ENCODE results near the gene AIPL1.
"Not testable (repeated sequence)": the region's sequence is repeated elsewhere in the genome, so short reads cannot be mapped to it uniquely, and the experiment has no call there.

The AIPL1 gene

GRCh38 chr17:6435051-6435450 lies at the start of gene AIPL1:
AIPL1 (minus strand) TSS chr17:6435121; CDS start chr17:6435104, 17 bp downstream.
- H3K4me1 ChIP-seq, result peaks cover 0 to 10% (median 0%) of the 10 kb centered on the region in 10 experiments; a peak in 3 of 20 replicates
- H4K20me1 ChIP-seq, result peaks cover 0 to 5% (median 0%) of the 10 kb centered on the region in 11 experiments; a peak in 2 of 22 replicates
- no peaks in the 10 kb centered on the region for H3K36me3 ChIP-seq
- H3K4me3 ChIP-seq, result no peak within 1 kb of the TSS
- peaks cover 0 to 51% (median 0%) of the 10 kb centered on the region in 11 experiments; a peak in 6 of 22 replicates for H3K27me3 ChIP-seq
- no peak within 1 kb of the TSS for H3K4me2 ChIP-seq
- TF ChIP-seq Cebpa-rat (IDR thresholded peaks at IDR 0.05), result no peak
- H3K27ac ChIP-seq, result no peak within 1 kb of the TSS
- no peak within 1 kb of the TSS for H3K9ac ChIP-seq
- peaks cover 11 to 21% (median 14%) of the 10 kb centered on the region in 11 experiments; a peak in 21 of 22 replicates for H3K9me3 ChIP-seq (replicated peaks in 1 of 11)

- H3K4me2 ChIP-seq, result no peak overlapping the region
- H3K36me3 ChIP-seq, result no peaks in the 10 kb centered on the region
- H4K20me1 ChIP-seq, result peaks cover 0 to 6% (median 0%) of the 10 kb centered on the region in 11 experiments; a peak in 4 of 22 replicates
- peaks cover 0 to 17% (median 13%) of the 10 kb centered on the region in 10 experiments; a peak in 11 of 20 replicates for H3K4me1 ChIP-seq
- peaks cover 0 to 7% (median 0%) of the 10 kb centered on the region in 11 experiments; a peak in 2 of 22 replicates for H3K27me3 ChIP-seq
- no peak overlapping the region for H3K9ac ChIP-seq
- no peak overlapping the region for H3K4me3 ChIP-seq
- no peaks in the 10 kb centered on the region for H3K9me3 ChIP-seq (replicated peaks in 1 of 11)
- no peak overlapping the region for H3K27ac ChIP-seq
- TF ChIP-seq Cebpa-rat (IDR thresholded peaks at IDR 0.05), result no peak
These were observed 48.6 kb upstream of the AIPL1 start for GRCh38 chr17:6483507-6483906.

- peaks cover 0 to 10% (median 7%) of the 10 kb centered on the region in 10 experiments; a peak in 8 of 20 replicates for H3K4me1 ChIP-seq
- not testable (repeated sequence) for H3K27ac ChIP-seq, H3K4me2 ChIP-seq
These were observed 47.9 kb upstream of the AIPL1 start for GRCh38 chr17:6482796-6483195.

GRCh38 chr17:6482105-6482455 lies 47.2 kb upstream of the AIPL1 start:
- no peak for TF ChIP-seq Cebpa-rat (IDR thresholded peaks at IDR 0.05)
- Histone ChIP-seq H3K4me1 (peaks cover 0 to 6% (median under 1%) of the 10 kb centered on the region in 10 experiments; a peak in 5 of 20 replicates), H3K9me3 (replicated peaks in 1 of 11) (no peaks in the 10 kb centered on the region), H4K20me1 (peaks cover 0 to 6% (median 0%) of the 10 kb centered on the region in 11 experiments; a peak in 4 of 22 replicates), H3K4me3 (no peak overlapping the region), H3K27me3 (peaks cover 0 to 7% (median 0%) of the 10 kb centered on the region in 11 experiments; a peak in 2 of 22 replicates), H3K27ac (no peak overlapping the region), H3K4me2 (no peak overlapping the region), H3K36me3 (no peaks in the 10 kb centered on the region), H3K9ac (no peak overlapping the region)

More at GRCh38 chr17:6482796-6483195, 47.9 kb upstream of the AIPL1 start:
- H3K36me3 ChIP-seq; H3K9me3 ChIP-seq (replicated peaks in 1 of 11); H4K20me1 ChIP-seq; H3K9ac ChIP-seq; H3K27me3 ChIP-seq; H3K4me3 ChIP-seq: not testable (repeated sequence)

- H3K4me1 ChIP-seq, result peaks cover 0 to 9% (median 0%) of the 10 kb centered on the region in 10 experiments; a peak in 5 of 20 replicates
- peaks cover 0 to 7% (median 0%) of the 10 kb centered on the region in 11 experiments; a peak in 1 of 22 replicates for H3K27me3 ChIP-seq
- no peak for TF ChIP-seq Cebpa-rat (IDR thresholded peaks at IDR 0.05)
- no peaks in the 10 kb centered on the region for H3K36me3 ChIP-seq
- no peaks in the 10 kb centered on the region for H3K9me3 ChIP-seq (replicated peaks in 1 of 11)
- H3K4me3 ChIP-seq, result no peak overlapping the region
- H3K9ac ChIP-seq, result 0 out of 22 replicates have a peak overlapping the region, but pooled peaks of 1 of the 11 experiments have one; percentile 29
- peaks cover 0 to 6% (median 0%) of the 10 kb centered on the region in 11 experiments; a peak in 4 of 22 replicates for H4K20me1 ChIP-seq
- H3K4me2 ChIP-seq, result no peak overlapping the region
- no peak overlapping the region for H3K27ac ChIP-seq
These were observed 45.4 kb upstream of the AIPL1 start for GRCh38 chr17:6480303-6480675.

- no peak overlapping the region for H3K4me3 ChIP-seq
These were observed 44.8 kb upstream of the AIPL1 start for GRCh38 chr17:6479622-6480302.

GRCh38 chr17:6478486-6478885 lies 43.6 kb upstream of the AIPL1 start:
- no peak overlapping the region for H3K27ac ChIP-seq
- H3K36me3 ChIP-seq, result no peaks in the 10 kb centered on the region
- H3K9ac ChIP-seq, result no peak overlapping the region

More at GRCh38 chr17:6479622-6480302, 44.8 kb upstream of the AIPL1 start:
- Histone ChIP-seq H3K4me1 (peaks cover 0 to 9% (median 0%) of the 10 kb centered on the region in 10 experiments; a peak in 5 of 20 replicates), H4K20me1 (peaks cover 0 to 6% (median 0%) of the 10 kb centered on the region in 11 experiments; a peak in 4 of 22 replicates), H3K9ac (peak overlapping the region in 1 of 11 experiments; percentile 29; a peak in 1 of 22 replicates), H3K9me3 (replicated peaks in 1 of 11) (no peaks in the 10 kb centered on the region), H3K27me3 (peaks cover 0 to 7% (median 0%) of the 10 kb centered on the region in 11 experiments; a peak in 1 of 22 replicates), H3K27ac (no peak overlapping the region), H3K4me2 (no peak overlapping the region), H3K36me3 (no peaks in the 10 kb centered on the region)
- TF ChIP-seq Cebpa-rat (IDR thresholded peaks at IDR 0.05), result no peak

GRCh38 chr17:6477831-6478383 lies 43.0 kb upstream of the AIPL1 start:
- H3K4me1 ChIP-seq, result peaks cover 0 to 11% (median 1%) of the 10 kb centered on the region in 10 experiments; a peak in 9 of 20 replicates
- H4K20me1 ChIP-seq, result peaks cover 0 to 6% (median 0%) of the 10 kb centered on the region in 11 experiments; a peak in 4 of 22 replicates
- no peak overlapping the region for H3K27ac ChIP-seq
- H3K36me3 ChIP-seq, result no peaks in the 10 kb centered on the region
- no peak overlapping the region for H3K4me3 ChIP-seq
- H3K4me2 ChIP-seq, result no peak overlapping the region
- no peaks in the 10 kb centered on the region for H3K9me3 ChIP-seq (replicated peaks in 1 of 11)
- no peak overlapping the region for H3K9ac ChIP-seq
- H3K27me3 ChIP-seq, result peaks cover 0 to 7% (median 0%) of the 10 kb centered on the region in 11 experiments; a peak in 1 of 22 replicates
- TF ChIP-seq Cebpa-rat (IDR thresholded peaks at IDR 0.05), result no peak

More at GRCh38 chr17:6478486-6478885, 43.6 kb upstream of the AIPL1 start:
- Histone ChIP-seq H3K4me3 (no peak overlapping the region), H4K20me1 (peaks cover 0 to 6% (median 0%) of the 10 kb centered on the region in 11 experiments; a peak in 4 of 22 replicates), H3K4me2 (no peak overlapping the region), H3K27me3 (peaks cover 0 to 7% (median 0%) of the 10 kb centered on the region in 11 experiments; a peak in 1 of 22 replicates), H3K9me3 (replicated peaks in 1 of 11) (no peaks in the 10 kb centered on the region), H3K4me1 (peaks cover 0 to 9% (median 0%) of the 10 kb centered on the region in 10 experiments; a peak in 5 of 20 replicates)
- TF ChIP-seq Cebpa-rat (IDR thresholded peaks at IDR 0.05), result no peak

- H3K27me3 ChIP-seq, result peaks cover 0 to 7% (median 0%) of the 10 kb centered on the region in 11 experiments; a peak in 1 of 22 replicates
- no peak for TF ChIP-seq Cebpa-rat (IDR thresholded peaks at IDR 0.05)
- H3K4me2 ChIP-seq, result 0 out of 22 replicates have a peak overlapping the region, but pooled peaks of 1 of the 11 experiments have one; percentile 18
- H3K4me1 ChIP-seq, result peaks cover under 1 to 23% (median 12%) of the 10 kb centered on the region in 10 experiments
- no peaks in the 10 kb centered on the region for H3K36me3 ChIP-seq
- H3K27ac ChIP-seq, result no peak overlapping the region
- no peak overlapping the region for H3K9ac ChIP-seq
- peaks cover 0 to 7% (median 0%) of the 10 kb centered on the region in 11 experiments; a peak in 4 of 22 replicates for H4K20me1 ChIP-seq
- H3K9me3 ChIP-seq (replicated peaks in 1 of 11), result no peaks in the 10 kb centered on the region
- H3K4me3 ChIP-seq, result no peak overlapping the region
These were observed 41.9 kb upstream of the AIPL1 start for GRCh38 chr17:6476810-6477179.
